Activated CD8-positive, alpha-beta T cell treated with anti-CD3 and anti-CD28 coated beads, Interleukin-2, amount 10 ng/mL, durations not matched to agents 7 days and 5 days (primary cell): ENCODE results near the gene EEF1AKMT4. TPM values are rescaled to one million over a fixed set of nuclear protein-coding genes. Genes with fewer than 3 reads are reported as not detected.
A peak's percentile ranks its signal among the peaks of the same experiment; 100 is the strongest.

Experiments
- ATAC-seq: fragments of 150-1000 bp; cut with Tn5 transposase; one replicate; pipeline ENCODE4 v1.10.0; 2021; ENCODE audit warnings: moderate library complexity
- CTCF ChIA-PET: fragments of 350-600 bp; sonication (Branson Sonifier 250); formaldehyde crosslinking; loops from one replicate; lab custom pipeline; 2021; ENCODE audit warnings: antibody characterized with exemption; lab: Charles Lee
- POLR2A ChIA-PET: fragments of 350-600 bp; sonication (Branson Sonifier 250); formaldehyde crosslinking; loops from one replicate; lab custom pipeline; 2021; ENCODE audit warnings: antibody characterized with exemption; lab: Charles Lee
- DNase-seq: peaks from one replicate; pipeline ENCODE4 v3.0.0-alpha.2; 2020
- H3K27ac Mint-ChIP-seq: one replicate; pipeline ENCODE4 v1.8.0; 2021; ENCODE audit warnings: mild to moderate bottlenecking, mixed read lengths
- H3K27me3 Mint-ChIP-seq: one replicate; pipeline ENCODE4 v1.8.0; 2021; ENCODE audit warnings: low read depth, mixed read lengths
- H3K36me3 Mint-ChIP-seq: one replicate; pipeline ENCODE4 v1.8.0; 2021; ENCODE audit warnings: low read depth, mixed read lengths
- H3K4me1 Mint-ChIP-seq: one replicate; pipeline ENCODE4 v1.8.0; 2021; ENCODE audit warnings: low read depth, mixed read lengths
- H3K4me3 Mint-ChIP-seq: one replicate; pipeline ENCODE4 v1.8.0; 2021; ENCODE audit warnings: mild to moderate bottlenecking, mixed read lengths
- H3K9me3 Mint-ChIP-seq: one replicate; pipeline ENCODE4 v1.8.0; 2022; ENCODE audit warnings: mixed read lengths; ENCODE audit not compliant: insufficient read depth
- total RNA-seq, 2 experiments: library from RNA; stranded (reverse); gene quantifications; one replicate each; pipeline ENCODE4 v1.2.3, GENCODE V29; 2021

The EEF1AKMT4 gene
- total RNA-seq: 1 to 10 TPM; 4.5 to 4.7 TPM

- Mint-ChIP-seq H3K4me3 (peak within 1 kb of the TSS; percentile 82), H3K27me3 (no peaks in the 10 kb centered on the region), H3K9me3 (no peaks in the 10 kb centered on the region), H3K4me1 (peaks cover 12% of the 10 kb centered on the region), H3K27ac (peak within 1 kb of the TSS; percentile 93), H3K36me3 (peaks cover 7% of the 10 kb centered on the region)
- DNase-seq: peak; percentile 98
- ChIA-PET POLR2A (interaction anchor here (0.6 to 0.9 kb wide), 2 partner anchors 22 to 64 kb away, joined by 3 to 5 read pairs; partner anchors contain the start of gene ABCF3), CTCF (interaction anchor here (0.6 to 2.7 kb wide), 28 partner anchors 10 to 447 kb away, joined by 3 to 45 read pairs (median 4); partner anchors contain the start of genes ABCF3, DVL3, EIF2B5 and PARL)
- ATAC-seq: peak; percentile 92
Measured at GRCh38 chr3:184249412-184250166, at the start of gene EEF1AKMT4. EEF1AKMT4 (plus strand) TSS chr3:184249672; CDS start chr3:184249695, 23 bp downstream.

GRCh38 chr3:184200825-184201224 is 48.6 kb upstream of the EEF1AKMT4 start:
- H3K9me3 Mint-ChIP-seq: no peaks in the 10 kb centered on the region
- ATAC-seq (no peak), DNase-seq (no peak)
- H3K36me3 Mint-ChIP-seq: no peaks in the 10 kb centered on the region
- no peak overlapping the region for H3K4me3 Mint-ChIP-seq
- peaks cover 6% of the 10 kb centered on the region for H3K27me3 Mint-ChIP-seq
- POLR2A ChIA-PET: interaction anchor here (0.9 kb wide), 1 partner anchor 1190 kb away, joined by 3 read pairs; no protein-coding TSS in a partner anchor
- CTCF ChIA-PET: no interaction called here
- no peak overlapping the region for H3K27ac Mint-ChIP-seq
- H3K4me1 Mint-ChIP-seq: no peaks in the 10 kb centered on the region

- Mint-ChIP-seq H3K27me3 (peaks cover 13% of the 10 kb centered on the region), H3K27ac (no peak overlapping the region), H3K4me1 (no peaks in the 10 kb centered on the region), H3K9me3 (no peaks in the 10 kb centered on the region), H3K4me3 (no peak overlapping the region), H3K36me3 (no peaks in the 10 kb centered on the region)
- ATAC-seq: no peak
- ChIA-PET POLR2A (no interaction called here), CTCF (interaction anchor here (0.9 to 1.0 kb wide), 2 partner anchors 23 to 24 kb away, joined by 3 to 5 read pairs; no protein-coding TSS in a partner anchor)
- no peak for DNase-seq
Measured at GRCh38 chr3:184203526-184203925, 45.9 kb upstream of the EEF1AKMT4 start.

- ChIA-PET POLR2A (interaction anchor here (0.7 kb wide), 1 partner anchor 23 kb away, joined by 3 read pairs; the partner anchor contains the start of gene ABCF3), CTCF (interaction anchor here (3.8 kb wide), 1 partner anchor 18 kb away, joined by 18 read pairs; no protein-coding TSS in a partner anchor)
- H3K27ac Mint-ChIP-seq: no peak overlapping the region
- H3K27me3 Mint-ChIP-seq: peaks cover 14% of the 10 kb centered on the region
- no peak for ATAC-seq
- H3K36me3 Mint-ChIP-seq: no peaks in the 10 kb centered on the region
- H3K9me3 Mint-ChIP-seq: no peaks in the 10 kb centered on the region
- no peaks in the 10 kb centered on the region for H3K4me1 Mint-ChIP-seq
- no peak for DNase-seq
- H3K4me3 Mint-ChIP-seq: no peak overlapping the region
Measured at GRCh38 chr3:184209146-184209923, 40.1 kb upstream of the EEF1AKMT4 start.

- H3K27ac Mint-ChIP-seq: no peak overlapping the region
- H3K4me1 Mint-ChIP-seq: no peaks in the 10 kb centered on the region
- ChIA-PET POLR2A (interaction anchor here (0.6 to 0.7 kb wide), 2 partner anchors 21 to 25 kb away, joined by 3 read pairs; no protein-coding TSS in a partner anchor), CTCF (interaction anchor here (3.8 kb wide), 1 partner anchor 16 kb away, joined by 18 read pairs; no protein-coding TSS in a partner anchor)
- peaks cover 18% of the 10 kb centered on the region for H3K27me3 Mint-ChIP-seq
- no peaks in the 10 kb centered on the region for H3K36me3 Mint-ChIP-seq
- DNase-seq: no peak
- H3K4me3 Mint-ChIP-seq: no peak overlapping the region
- no peak for ATAC-seq
- H3K9me3 Mint-ChIP-seq: no peaks in the 10 kb centered on the region
Measured at GRCh38 chr3:184211297-184211696, 38.2 kb upstream of the EEF1AKMT4 start.

- ChIA-PET POLR2A (interaction anchor here (0.6 kb wide), 1 partner anchor 21 kb away, joined by 3 read pairs; no protein-coding TSS in a partner anchor), CTCF (interaction anchor here (3.8 kb wide), 1 partner anchor 16 kb away, joined by 18 read pairs; no protein-coding TSS in a partner anchor)
- Mint-ChIP-seq H3K27me3 (peaks cover 15% of the 10 kb centered on the region), H3K4me3 (no peak overlapping the region), H3K9me3 (no peaks in the 10 kb centered on the region), H3K36me3 (no peaks in the 10 kb centered on the region), H3K4me1 (no peaks in the 10 kb centered on the region), H3K27ac (no peak overlapping the region)
- ATAC-seq (no peak), DNase-seq (no peak)
Measured at GRCh38 chr3:184211718-184212117, 37.8 kb upstream of the EEF1AKMT4 start.

- Mint-ChIP-seq H3K27ac (no peak overlapping the region), H3K36me3 (no peaks in the 10 kb centered on the region), H3K4me3 (no peak overlapping the region), H3K27me3 (peaks cover 11% of the 10 kb centered on the region), H3K4me1 (no peaks in the 10 kb centered on the region), H3K9me3 (no peaks in the 10 kb centered on the region)
- CTCF ChIA-PET: interaction anchor here (1.2 kb wide), 1 partner anchor 9 kb away, joined by 4 read pairs; no protein-coding TSS in a partner anchor
- no peak for ATAC-seq
- no peak for DNase-seq
- POLR2A ChIA-PET: no interaction called here
Measured at GRCh38 chr3:184218814-184219213, 30.7 kb upstream of the EEF1AKMT4 start.

GRCh38 chr3:184222521-184222920 is 27.0 kb upstream of the EEF1AKMT4 start:
- CTCF ChIA-PET: interaction anchor here (1.3 kb wide), 1 partner anchor 327 kb away, joined by 3 read pairs; no protein-coding TSS in a partner anchor
- no peak overlapping the region for H3K4me3 Mint-ChIP-seq
- no peaks in the 10 kb centered on the region for H3K36me3 Mint-ChIP-seq
- H3K27ac Mint-ChIP-seq: no peak overlapping the region
- H3K9me3 Mint-ChIP-seq: no peaks in the 10 kb centered on the region
- H3K27me3 Mint-ChIP-seq: peaks cover 16% of the 10 kb centered on the region
- DNase-seq (no peak), ATAC-seq (no peak)
- POLR2A ChIA-PET: no interaction called here
- H3K4me1 Mint-ChIP-seq: no peaks in the 10 kb centered on the region

- ChIA-PET POLR2A (no interaction called here), CTCF (interaction anchor here (0.7 to 0.8 kb wide), 2 partner anchors 14 to 26 kb away, joined by 3 read pairs; partner anchors contain the start of gene EEF1AKMT4)
- H3K36me3 Mint-ChIP-seq: no peaks in the 10 kb centered on the region
- H3K27me3 Mint-ChIP-seq: peaks cover 30% of the 10 kb centered on the region
- H3K27ac Mint-ChIP-seq: no peak overlapping the region
- H3K4me1 Mint-ChIP-seq: peaks cover 2% of the 10 kb centered on the region
- H3K9me3 Mint-ChIP-seq: no peaks in the 10 kb centered on the region
- H3K4me3 Mint-ChIP-seq: no peak overlapping the region
- DNase-seq (no peak), ATAC-seq (no peak)
Measured at GRCh38 chr3:184223946-184224345, 25.5 kb upstream of the EEF1AKMT4 start.

GRCh38 chr3:184227481-184227935 is 22.0 kb upstream of the EEF1AKMT4 start:
- ChIA-PET CTCF (interaction anchor here (0.6 to 4.9 kb wide), 53 partner anchors 9 to 945 kb away, joined by 3 to 45 read pairs (median 4); partner anchors contain the start of genes ABCC5, ABCF3, ALG3 and AP2M1), POLR2A (interaction anchor here (1.1 kb wide), 1 partner anchor 22 kb away, joined by 5 read pairs; the partner anchor contains the start of gene EEF1AKMT4)
- Mint-ChIP-seq H3K27ac (no peak overlapping the region), H3K9me3 (no peaks in the 10 kb centered on the region), H3K36me3 (no peaks in the 10 kb centered on the region), H3K4me1 (peaks cover 9% of the 10 kb centered on the region), H3K4me3 (no peak overlapping the region), H3K27me3 (peaks cover 47% of the 10 kb centered on the region)
- peak; percentile 62 for DNase-seq
- peak; percentile 47 for ATAC-seq
